ENCODE measurements around the gene CCDC187. TPM values are rescaled to one million over a fixed set of nuclear protein-coding genes. Genes with fewer than 3 reads are reported as not detected.

CCDC187 gene
- total RNA-seq, 4 donors from 2014 or later: 0.13 to 0.45 TPM; not detected in 2

- Histone ChIP-seq H3K4me1 (peaks cover 9% of the 10 kb centered on the region), H3K27ac (no peak overlapping the region), H3K4me3 (no peak overlapping the region), H3K36me3 (no peaks in the 10 kb centered on the region), H3K27me3 (peaks cover 68% of the 10 kb centered on the region), H3K9me3 (no peaks in the 10 kb centered on the region)
- no peak for TF ChIP-seq POLR2A (IDR thresholded peaks at IDR 0.05)
- no peak for TF ChIP-seq CTCF (IDR thresholded peaks at IDR 0.05)
- TF ChIP-seq EP300 (IDR thresholded peaks at IDR 0.05): no peak
- TF ChIP-seq POLR2AphosphoS5 (IDR thresholded peaks at IDR 0.05): no peak
- DNase-seq (ENCODE audit: low spot score in 2 of 2): no peak
- 39% methylated on average over 11 of the region's 34 CpGs for WGBS
Measured at GRCh38 chr9:136306211-136307208, 2.6 kb upstream of the CCDC187 start.

- Histone ChIP-seq H3K36me3 (no peaks in the 10 kb centered on the region), H3K27me3 (peaks cover 63% of the 10 kb centered on the region), H3K9me3 (no peaks in the 10 kb centered on the region), H3K27ac (no peak overlapping the region), H3K4me1 (peaks cover 9% of the 10 kb centered on the region), H3K4me3 (no peak overlapping the region)
- WGBS: 32% methylated on average over 8 of the region's 18 CpGs
- no peak for DNase-seq (ENCODE audit: low spot score in 2 of 2)
- TF ChIP-seq POLR2A (IDR thresholded peaks at IDR 0.05) (no peak), CTCF (IDR thresholded peaks at IDR 0.05) (no peak), POLR2AphosphoS5 (IDR thresholded peaks at IDR 0.05) (no peak), EP300 (IDR thresholded peaks at IDR 0.05) (no peak)
Measured at GRCh38 chr9:136305804-136306203, 1.9 kb upstream of the CCDC187 start.

- Histone ChIP-seq H3K36me3 (no peaks in the 10 kb centered on the region), H3K9me3 (no peaks in the 10 kb centered on the region), H3K27ac (no peak overlapping the region), H3K4me3 (no peak overlapping the region), H3K4me1 (peaks cover 9% of the 10 kb centered on the region), H3K27me3 (peaks cover 56% of the 10 kb centered on the region)
- 33% methylated on average over 3 of the region's 13 CpGs for WGBS
- TF ChIP-seq POLR2AphosphoS5 (IDR thresholded peaks at IDR 0.05) (no peak), CTCF (IDR thresholded peaks at IDR 0.05) (no peak), EP300 (IDR thresholded peaks at IDR 0.05) (no peak), POLR2A (IDR thresholded peaks at IDR 0.05) (no peak)
- DNase-seq (ENCODE audit: low spot score in 2 of 2): no peak
Measured at GRCh38 chr9:136304981-136305380, 1.1 kb upstream of the CCDC187 start.

- TF ChIP-seq POLR2A (IDR thresholded peaks at IDR 0.05) (no peak), CTCF (IDR thresholded peaks at IDR 0.05) (no peak), EP300 (IDR thresholded peaks at IDR 0.05) (no peak), POLR2AphosphoS5 (IDR thresholded peaks at IDR 0.05) (no peak)
Measured at GRCh38 chr9:136304456-136304855, 562 bp upstream of the CCDC187 start.

GRCh38 chr9:136303066-136303824 lies 649 bp downstream of the CCDC187 start:
- TF ChIP-seq POLR2A (IDR thresholded peaks at IDR 0.05) (no peak), CTCF (IDR thresholded peaks at IDR 0.05) (no peak), EP300 (IDR thresholded peaks at IDR 0.05) (no peak)
- Histone ChIP-seq H3K27me3 (peaks cover 46% of the 10 kb centered on the region), H3K27ac (no peak overlapping the region), H3K4me3 (no peak overlapping the region), H3K36me3 (no peaks in the 10 kb centered on the region), H3K9me3 (no peaks in the 10 kb centered on the region), H3K4me1 (peaks cover 3% of the 10 kb centered on the region)
- 51% methylated on average over 17 of the region's 34 CpGs for WGBS
- DNase-seq (ENCODE audit: low spot score in 2 of 2): no peak

More at GRCh38 chr9:136304456-136304855, 562 bp upstream of the CCDC187 start:
- Histone ChIP-seq H3K4me1 (peaks cover 9% of the 10 kb centered on the region), H3K4me3 (no peak overlapping the region), H3K36me3 (no peaks in the 10 kb centered on the region), H3K27ac (no peak overlapping the region), H3K27me3 (peaks cover 52% of the 10 kb centered on the region), H3K9me3 (no peaks in the 10 kb centered on the region)
- WGBS: 71% methylated on average over 8 of the region's 10 CpGs
- no peak for DNase-seq (ENCODE audit: low spot score in 2 of 2)
